ENCODE measurements around the gene TREM1.

GRCh38 chr6:41278699-41279405 is 7.6 kb downstream of the TREM1 start:
- TF ChIP-seq, protein P1, sequence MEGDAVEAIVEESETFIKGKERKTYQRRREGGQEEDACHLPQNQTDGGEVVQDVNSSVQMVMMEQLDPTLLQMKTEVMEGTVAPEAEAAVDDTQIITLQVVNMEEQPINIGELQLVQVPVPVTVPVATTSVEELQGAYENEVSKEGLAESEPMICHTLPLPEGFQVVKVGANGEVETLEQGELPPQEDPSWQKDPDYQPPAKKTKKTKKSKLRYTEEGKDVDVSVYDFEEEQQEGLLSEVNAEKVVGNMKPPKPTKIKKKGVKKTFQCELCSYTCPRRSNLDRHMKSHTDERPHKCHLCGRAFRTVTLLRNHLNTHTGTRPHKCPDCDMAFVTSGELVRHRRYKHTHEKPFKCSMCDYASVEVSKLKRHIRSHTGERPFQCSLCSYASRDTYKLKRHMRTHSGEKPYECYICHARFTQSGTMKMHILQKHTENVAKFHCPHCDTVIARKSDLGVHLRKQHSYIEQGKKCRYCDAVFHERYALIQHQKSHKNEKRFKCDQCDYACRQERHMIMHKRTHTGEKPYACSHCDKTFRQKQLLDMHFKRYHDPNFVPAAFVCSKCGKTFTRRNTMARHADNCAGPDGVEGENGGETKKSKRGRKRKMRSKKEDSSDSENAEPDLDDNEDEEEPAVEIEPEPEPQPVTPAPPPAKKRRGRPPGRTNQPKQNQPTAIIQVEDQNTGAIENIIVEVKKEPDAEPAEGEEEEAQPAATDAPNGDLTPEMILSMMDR (IDR thresholded peaks at IDR 0.05): no peak
- TF ChIP-seq POLR2AphosphoS5 (IDR thresholded peaks at IDR 0.05; ENCODE audit: insufficient read depth in 1 of 2, low read depth in 1 of 2) (no peak), POLR2A (IDR thresholded peaks at IDR 0.05) (no peak)

All from vagina (tissue), 2 donors.